Kidney tubule cell (primary cell): ENCODE data around the gene OLFM2.
"Not testable (repeated sequence)": the region's sequence is repeated elsewhere in the genome, so short reads cannot be mapped to it uniquely, and the experiment has no call there.

Source experiments
- DNase-seq: peaks from one replicate; pipeline ENCODE4 v3.0.0-alpha.2; 2018; ENCODE audit warnings: low spot score

OLFM2 gene

GRCh38 chr19:9861503-9861902 lies 74.8 kb downstream of the OLFM2 start:
- no peak for DNase-seq

- DNase-seq: no peak
These were observed 75.9 kb downstream of the OLFM2 start for GRCh38 chr19:9860407-9860806.

DNA sequence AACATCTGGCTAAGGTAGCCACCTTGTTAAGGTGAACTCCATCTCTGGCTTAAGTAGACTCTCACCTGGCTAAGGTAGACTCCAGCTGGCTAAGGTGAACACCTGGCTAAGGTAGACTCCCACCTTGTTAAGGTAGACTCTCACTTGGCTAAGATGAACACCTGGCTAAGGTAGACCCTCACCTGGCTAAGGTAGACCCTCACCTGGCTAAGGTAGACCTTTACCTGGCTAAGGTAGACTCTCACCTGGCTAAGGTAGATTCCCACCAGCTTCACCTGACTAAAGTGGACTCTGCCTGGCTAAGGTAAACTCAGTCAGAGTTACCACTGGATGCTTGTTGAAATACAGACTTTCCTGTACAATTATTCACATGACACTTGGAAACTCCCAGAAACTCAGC lies 77.5 kb downstream of the OLFM2 start:
- no peak for DNase-seq

DNA sequence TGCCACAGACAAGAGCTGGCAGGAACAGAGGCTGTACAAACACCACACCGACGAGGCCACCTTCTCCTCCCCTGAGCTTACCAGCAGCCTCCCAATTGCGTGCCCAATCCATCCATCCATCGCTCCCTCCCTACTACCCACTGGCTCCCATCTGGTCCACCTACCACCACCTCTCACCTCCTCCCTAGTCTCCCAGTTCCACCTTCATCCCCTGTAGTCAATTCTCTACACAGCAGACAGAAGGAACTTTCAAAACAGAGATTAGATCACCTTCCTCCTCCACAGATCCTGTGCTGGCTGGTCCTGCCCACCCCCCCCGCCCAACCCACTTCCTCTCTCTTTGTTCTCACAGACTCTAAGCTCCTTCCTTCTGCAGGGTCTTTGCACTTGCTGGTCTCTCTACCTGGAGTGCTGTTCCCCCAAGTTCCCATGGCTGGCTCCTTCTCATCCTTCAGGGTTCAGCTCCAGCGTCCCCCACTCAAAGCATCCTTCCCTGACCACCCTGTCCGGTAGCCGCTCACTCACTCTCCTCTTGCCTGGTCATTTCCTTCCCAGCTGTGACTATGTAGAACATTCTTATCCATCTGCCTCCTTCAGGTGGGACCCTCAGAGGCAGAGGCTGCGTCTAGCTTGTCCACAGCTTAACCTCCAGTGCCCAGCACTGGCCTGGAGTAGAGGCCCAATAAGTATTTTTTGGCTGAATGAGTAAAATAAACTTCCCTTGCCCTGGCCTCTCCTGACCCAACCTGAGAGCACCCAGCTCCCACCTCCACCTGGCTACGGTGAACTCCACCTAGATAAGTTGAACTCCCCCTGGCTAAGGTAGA lies 78.2 kb downstream of the OLFM2 start:
- DNase-seq: no peak

- DNase-seq: no peak
These were observed 79.1 kb downstream of the OLFM2 start for GRCh38 chr19:9857076-9857721.

- no peak for DNase-seq
These were observed 79.7 kb downstream of the OLFM2 start for GRCh38 chr19:9856609-9857008.

DNA sequence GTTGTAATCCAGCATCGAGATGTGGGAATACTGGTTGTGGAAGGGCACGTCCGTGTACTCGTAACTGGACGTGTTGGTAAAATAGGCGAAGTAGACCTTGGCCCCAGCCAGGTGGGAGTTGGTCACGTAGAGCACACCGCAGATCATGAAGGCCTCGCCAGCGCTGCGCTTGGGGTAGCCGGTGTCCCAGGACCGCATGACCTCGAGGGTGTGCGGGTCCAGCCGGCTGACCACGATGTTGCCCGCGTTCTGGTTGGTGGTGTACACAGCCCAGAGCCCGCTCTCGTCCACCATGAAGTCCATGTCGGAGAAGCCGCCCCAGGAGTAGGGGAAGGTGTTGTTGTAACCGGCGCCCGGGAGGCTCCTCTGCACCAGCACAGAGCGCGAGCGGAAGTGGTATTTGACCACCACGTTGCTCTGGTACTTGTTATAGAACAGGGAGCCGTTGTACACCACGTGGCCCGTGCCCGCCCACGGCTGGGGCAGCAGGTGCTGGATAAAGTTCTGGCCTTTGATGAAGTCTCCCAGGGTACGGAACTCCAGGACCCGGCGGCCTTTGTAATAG lies 82.0 kb downstream of the OLFM2 start:
- DNase-seq: no peak

DNA sequence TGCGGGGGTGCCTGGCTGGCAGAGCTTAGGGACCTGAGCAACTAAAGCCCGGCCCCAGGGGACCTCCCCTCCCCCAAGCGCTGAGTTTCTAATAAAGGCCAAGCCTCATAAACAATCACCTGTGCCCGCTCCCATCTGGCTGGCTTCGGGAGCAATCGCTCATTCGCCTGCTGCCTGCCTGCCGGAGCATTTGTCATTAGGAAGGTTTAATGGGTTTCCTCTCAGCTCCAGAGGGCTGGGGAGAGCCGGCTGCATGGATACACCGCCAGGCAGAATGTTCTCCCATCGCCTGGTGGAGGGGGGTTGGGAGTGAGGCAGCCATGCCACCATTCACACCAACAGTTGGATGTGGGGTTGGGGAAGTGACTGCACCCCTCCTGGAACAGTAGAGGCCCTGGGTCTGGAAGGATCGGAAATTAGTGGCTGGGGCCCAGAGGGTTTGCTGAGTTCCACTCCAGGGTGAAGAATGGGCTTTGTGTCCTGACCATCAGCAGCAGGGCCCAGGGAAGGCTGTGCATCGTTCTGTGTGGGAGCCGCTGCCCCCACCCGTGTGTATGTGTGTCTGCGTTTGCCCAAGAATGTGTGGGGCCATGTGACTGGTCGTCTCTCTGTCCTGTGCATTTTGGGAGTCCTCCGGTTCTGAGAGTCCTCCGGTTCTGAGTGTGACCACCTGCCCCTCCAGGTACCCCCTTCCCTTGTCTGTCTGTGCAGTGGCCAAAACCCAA lies 85.9 kb downstream of the OLFM2 start:
- no peak for DNase-seq

GRCh38 chr19:9849791-9850190 lies 86.5 kb downstream of the OLFM2 start:
- no peak for DNase-seq

GRCh38 chr19:9848762-9849161 lies 87.6 kb downstream of the OLFM2 start:
- DNase-seq: no peak

DNA sequence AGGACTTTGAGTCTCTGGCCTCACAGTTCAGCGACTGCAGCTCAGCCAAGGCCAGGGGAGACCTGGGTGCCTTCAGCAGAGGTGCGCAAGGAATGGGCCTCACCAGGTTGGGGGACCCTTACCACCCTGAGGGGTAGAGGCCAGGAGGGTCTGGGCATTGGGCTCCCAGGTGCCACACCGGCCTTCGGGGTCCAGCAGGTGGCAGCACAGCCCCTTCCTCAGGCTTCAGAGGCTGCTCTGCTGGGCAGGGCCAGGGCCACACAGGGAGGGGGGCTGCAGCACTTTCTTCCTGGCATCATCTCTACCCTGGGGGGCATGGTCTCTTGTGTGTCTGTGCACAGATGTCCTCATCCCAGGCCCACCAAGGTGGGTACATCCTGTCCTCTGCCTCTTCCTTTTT lies 88.3 kb downstream of the OLFM2 start:
- DNase-seq: no peak

DNA sequence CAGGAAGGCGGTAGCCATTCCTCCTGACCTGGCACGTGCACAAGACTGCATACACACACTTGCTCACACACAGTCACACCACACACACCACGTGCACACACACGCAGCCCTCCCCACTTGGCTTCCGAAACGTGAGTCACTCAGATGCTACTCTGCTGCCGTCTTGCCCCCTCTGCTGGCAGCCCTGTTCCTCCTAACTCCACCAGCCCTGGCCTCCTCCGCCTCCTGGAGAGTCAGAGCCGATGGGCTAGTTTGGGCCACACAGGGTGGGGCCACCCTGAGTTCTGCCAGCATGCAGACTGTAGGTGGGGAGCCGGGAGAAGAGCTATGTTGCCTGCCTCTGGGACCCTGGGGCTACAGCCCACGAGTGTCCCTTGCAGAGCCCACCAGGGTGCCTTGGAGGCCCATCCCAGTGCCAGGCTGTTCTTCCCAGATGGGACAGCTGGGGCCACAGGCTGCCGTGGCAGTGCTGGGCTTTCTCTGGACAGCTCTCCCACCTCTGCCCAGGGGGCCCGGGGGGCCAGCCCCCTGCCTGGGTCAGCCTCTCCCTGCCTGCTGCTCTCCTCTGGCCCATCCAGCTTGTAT lies 89.1 kb downstream of the OLFM2 start:
- DNase-seq: peak; percentile 71

- not testable (repeated sequence) for DNase-seq
These were observed 92.6 kb downstream of the OLFM2 start for GRCh38 chr19:9843626-9844273.

DNA sequence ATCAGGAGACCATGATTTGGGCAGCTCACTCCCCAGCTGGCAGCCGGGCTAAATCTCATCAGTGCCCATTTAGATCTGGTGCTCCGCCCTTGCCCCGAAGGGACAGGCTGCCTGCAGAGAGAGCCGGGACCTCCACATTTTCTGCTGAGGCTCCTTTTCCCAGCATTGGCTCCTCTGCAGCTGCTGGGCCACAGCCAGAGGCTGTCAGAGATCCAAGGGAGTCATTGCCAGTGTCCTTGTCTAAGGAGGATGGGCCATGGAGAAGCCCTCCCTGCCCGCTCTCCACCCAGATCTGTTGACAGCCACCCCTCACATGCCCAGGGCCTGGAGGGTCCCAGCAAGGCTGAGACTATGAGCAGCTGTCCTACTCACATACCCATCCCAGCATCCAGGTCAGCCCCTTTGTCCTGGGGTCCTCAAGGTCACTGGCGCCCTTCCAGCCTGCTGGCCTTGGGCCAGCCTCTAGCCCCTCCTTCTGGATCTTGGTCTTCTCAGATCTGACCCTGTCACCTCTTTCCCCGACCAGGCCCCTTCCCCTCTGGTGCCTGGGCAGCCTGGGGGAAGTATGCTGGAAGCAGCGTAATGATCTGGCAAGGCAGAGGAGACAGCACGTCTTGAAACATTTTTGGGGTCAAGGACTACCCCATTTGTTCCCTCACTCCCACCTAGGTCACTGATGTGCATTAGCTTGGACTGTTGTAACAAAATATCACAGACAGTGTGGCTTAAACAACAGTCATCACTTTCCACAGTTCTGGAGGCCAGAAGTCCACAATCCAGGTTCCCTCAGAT lies 93.3 kb downstream of the OLFM2 start:
- no peak for DNase-seq

GRCh38 chr19:9839415-9839814 lies 96.9 kb downstream of the OLFM2 start:
- DNase-seq: no peak

- DNase-seq: no peak
These were observed 98.0 kb downstream of the OLFM2 start for GRCh38 chr19:9838324-9838723.

DNA sequence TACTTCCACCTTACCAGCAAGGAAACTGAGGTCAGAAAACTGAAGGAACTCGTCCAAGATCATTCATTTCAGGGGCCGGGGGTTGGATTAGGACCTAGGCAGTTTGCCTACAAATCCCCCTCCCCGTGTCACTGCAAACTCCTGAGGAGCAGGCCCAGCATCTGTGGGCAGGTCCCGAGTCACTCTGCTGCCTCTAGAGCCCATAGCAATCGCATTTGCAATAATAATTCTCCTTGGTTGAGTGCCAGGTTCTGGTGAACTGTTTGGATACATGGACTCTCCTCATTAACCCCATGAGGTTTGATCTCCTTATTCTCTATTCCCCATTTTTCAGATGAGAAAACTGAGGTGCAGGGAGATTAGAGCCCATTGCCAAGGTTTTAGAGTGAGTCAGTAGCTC lies 100.3 kb downstream of the OLFM2 start:
- DNase-seq: peak; percentile 39

GRCh38 chr19:9835507-9835949 lies 100.8 kb downstream of the OLFM2 start:
- DNase-seq: no peak

GRCh38 chr19:9834726-9835506 lies 101.4 kb downstream of the OLFM2 start, which contains the start of gene PIN1:
TSS of gene PIN1 (plus strand) at chr19:9835318. CDS start at chr19:9835345, 27 bp downstream.
- DNase-seq: peak; percentile 99

DNA sequence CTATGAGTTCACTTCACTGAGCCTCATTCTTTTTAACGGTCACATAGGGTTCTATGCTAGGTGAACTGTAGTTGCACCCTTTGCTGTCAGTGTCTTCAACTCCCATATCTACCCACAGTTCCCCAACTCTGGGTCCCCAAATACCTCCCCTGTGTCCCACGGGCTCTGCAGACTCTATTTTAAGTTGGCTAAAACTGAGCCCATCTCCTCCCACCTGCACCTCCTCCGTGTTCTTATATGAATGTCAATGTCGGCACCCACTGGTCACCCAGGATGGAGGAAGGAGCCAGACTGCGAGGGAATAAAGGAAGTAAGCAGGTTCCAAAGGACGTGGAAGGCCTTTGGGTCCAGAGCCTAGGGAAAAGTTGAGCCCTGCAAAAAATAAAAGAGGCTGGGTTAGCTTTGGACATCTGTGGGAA lies 102.0 kb downstream of the OLFM2 start:
- DNase-seq: no peak
